Amniotic stem cell (primary cell): ENCODE data around the gene ALKBH7.

Experiments
- DNase-seq: peaks from one replicate; lab custom pipeline; 2025; lab: John Stamatoyannopoulos, UW

ALKBH7 gene

DNA sequence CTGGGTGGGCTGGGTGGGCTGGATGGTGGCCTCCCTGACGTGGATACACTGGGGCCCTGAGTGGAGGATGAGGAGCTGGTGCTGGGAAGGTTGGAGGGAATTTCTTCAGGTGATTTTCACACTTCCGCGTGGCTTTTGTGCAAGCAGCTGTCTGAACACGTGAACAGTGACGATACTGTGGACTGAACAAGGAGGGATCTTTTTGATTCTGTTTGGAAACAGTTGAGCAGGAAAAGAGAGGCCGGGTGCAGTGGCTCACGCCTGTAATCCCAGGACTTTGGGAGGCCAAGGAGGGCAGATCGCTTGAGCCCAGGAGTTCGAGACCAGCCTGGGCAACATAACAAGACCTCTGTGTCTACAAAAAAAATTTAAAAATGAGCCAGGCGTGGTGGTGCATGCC is 29.5 kb downstream of the ALKBH7 start:
- DNase-seq, result no peak

DNA sequence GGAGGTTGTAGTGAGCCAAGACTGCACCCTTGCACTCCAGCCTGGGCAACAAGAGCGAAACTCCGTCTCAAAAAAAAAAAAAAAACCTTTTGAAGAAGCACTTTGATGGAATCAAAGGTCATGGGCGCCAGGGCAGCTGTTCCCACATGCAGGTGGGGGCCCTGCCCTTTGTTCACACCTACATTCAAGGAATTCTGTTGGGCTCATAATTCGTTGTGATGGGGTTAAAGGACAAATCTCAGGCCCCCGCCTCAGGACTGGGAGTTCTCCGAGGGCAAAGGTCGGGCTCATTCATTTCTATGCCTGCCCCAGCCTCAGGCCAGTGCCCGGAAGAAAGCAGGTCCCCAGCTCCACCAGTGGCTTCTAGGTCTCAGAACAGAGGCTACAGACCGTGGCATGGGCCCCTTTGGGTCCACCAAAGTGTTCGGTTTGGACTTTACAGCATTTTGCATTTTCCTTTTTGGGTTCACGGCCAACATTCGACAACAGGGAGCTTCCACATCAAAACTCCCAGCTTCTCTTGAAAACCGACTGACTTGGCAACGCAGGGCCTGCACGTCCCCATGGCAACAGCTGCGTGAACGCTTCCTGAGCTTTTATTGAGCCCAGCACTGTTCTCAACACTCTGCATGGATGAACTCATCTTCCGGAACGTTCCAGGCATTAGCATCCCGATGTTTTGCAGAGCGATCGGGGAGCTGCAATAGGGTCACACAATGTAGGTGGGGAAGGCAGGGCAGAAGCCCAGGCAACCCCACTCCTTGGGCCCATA is 30.4 kb downstream of the ALKBH7 start:
- no peak for DNase-seq

DNA sequence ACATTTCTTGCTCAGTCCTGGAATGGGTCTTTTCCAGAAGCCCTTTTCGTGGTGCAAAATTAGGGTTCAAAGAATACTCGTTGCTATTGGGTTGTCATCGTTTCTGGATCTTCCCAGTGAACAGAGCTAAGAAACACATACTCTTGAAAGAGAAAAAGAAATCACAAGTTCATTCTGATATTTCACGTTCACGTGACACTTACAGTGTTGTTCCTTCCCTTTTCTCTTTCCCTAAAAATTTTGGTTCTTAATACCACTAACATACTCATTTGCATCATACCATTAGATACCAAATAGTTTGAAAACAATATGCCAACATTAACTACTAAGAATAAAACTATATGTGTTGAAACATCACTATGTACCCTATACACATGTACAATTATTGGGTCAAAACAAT is 33.8 kb downstream of the ALKBH7 start:
- no peak for DNase-seq

DNA sequence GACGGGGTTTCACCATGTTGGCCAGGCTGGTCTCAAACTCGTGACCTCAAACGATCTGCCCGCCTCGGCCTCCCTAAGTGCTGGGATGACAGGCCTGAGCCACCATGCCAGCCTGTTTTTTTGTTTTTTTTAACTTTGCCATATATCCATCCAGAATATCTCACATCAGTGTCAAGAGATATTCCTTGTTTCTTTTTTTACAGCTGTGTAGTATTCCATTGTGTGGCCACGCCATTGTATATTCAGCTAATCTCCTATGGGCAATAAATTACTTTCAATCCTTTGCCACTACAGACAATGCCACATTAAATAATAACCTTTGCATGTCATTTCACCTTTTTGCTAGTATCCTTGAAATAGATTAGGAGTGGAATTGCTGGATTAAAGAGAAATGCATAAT is 36.8 kb downstream of the ALKBH7 start:
- no peak for DNase-seq

DNA sequence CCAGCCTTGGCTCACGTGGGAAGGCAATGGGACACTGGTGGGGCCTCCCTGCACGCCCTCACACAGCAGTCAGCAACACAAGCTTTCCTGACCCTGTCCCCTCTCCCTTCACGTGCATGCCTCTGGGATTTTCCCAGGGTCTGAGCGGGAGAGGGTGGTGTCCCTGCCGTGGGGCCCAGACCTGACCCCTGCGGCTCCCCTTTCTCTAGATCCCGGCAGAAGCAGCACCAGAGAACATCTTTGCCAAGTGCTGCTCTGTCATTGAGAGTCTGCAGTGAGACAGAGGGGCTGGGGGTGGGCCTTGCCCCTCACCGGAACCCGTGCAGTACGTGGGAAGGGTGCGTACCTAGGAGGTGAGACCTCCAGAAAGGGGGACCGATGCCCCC is 39.5 kb downstream of the ALKBH7 start:
- no peak for DNase-seq

DNA sequence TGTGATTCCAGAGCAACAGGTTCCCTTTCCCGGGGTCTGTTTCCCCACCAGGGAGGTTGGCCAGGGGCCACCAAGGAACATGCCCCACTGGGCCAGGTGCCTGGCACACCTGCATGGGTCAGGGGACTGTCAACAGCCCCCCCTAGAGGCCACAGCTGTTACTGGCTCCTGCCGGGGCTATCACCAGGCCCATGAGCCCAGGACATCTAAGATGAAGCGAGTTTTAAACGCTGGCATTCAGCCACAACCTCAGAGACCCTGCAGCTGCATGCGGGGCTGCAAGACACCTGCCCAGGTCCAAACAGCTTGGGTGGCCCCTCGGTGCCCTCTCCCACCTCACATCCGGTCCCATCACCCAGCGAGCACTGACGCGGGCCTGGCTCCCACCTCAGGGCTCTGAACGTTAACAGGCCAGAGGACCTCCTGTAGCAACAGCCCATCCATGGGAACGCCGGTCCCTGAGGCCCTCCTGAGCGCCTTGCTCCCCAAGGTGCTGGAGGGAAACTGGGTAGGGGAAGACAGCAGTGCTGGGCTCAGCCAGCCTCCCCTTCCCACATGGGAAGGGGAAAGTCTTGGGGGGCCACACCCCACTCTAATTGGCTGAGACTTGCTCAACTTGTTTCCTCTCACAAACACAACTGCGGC is 40.0 kb downstream of the ALKBH7 start:
- no peak for DNase-seq

DNA sequence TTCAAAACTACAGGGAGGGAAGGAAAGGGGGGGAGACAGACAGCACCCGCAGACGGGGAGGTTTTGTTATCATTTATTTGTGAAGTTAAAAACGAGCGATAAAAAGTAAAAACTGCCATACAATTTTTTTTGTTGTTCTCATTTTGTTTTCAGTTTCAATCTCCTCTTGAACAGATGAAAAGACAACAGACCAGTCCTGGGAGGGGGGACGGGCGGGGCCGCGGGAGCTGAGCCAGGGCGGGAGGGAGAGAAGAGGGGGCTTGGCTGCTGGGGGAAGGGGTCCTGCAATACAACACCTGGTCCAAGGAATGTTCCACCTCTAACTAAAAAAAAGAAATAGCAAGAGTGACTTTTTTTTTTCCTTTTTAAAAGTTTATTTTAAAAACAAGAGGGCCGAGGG is 40.7 kb downstream of the ALKBH7 start:
- no peak for DNase-seq

DNA sequence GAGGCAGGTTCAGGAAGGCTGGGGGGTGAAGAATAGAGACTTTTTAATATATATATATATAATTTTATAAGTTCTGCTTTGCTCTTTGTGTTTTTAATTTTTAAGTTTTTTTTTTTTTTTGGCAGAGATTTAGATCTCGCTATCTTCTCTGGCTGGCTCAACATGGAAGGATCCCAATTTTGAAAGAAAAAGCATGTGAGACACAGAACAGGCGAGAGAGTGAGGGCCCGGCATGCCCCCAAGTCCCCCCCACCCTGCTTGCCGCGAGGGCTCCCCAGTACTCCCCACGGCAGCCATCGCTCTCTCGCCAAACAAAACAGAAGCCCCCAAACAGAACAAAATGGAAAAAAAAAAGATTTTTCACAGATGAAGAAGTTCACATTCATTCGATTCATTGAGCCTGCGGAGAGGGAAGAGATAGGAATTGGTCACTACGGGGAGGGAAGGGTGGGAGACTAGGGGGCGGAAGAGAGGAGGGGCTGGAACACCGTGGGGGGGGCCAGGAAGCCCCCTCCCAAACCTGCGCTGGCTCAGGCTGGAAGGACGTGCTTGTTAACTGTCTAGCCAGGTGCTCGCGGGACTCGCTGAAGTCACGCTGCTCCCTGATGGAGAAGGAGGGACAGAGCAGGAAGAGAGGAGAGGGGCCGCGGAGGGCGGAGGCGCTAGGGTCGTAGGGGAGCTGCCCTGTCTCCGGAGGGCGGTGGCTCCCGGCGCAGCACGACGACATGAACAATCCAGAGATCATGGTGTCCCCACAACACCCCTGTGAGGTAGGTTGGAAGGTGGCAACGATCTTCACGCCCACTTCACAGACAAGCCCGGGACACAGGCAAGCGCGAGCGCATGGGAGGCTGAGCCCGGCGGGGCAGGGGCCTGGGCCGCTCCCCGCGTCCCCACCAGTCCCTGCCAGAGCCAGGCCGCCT is 41.4 kb downstream of the ALKBH7 start:
- no peak for DNase-seq

DNA sequence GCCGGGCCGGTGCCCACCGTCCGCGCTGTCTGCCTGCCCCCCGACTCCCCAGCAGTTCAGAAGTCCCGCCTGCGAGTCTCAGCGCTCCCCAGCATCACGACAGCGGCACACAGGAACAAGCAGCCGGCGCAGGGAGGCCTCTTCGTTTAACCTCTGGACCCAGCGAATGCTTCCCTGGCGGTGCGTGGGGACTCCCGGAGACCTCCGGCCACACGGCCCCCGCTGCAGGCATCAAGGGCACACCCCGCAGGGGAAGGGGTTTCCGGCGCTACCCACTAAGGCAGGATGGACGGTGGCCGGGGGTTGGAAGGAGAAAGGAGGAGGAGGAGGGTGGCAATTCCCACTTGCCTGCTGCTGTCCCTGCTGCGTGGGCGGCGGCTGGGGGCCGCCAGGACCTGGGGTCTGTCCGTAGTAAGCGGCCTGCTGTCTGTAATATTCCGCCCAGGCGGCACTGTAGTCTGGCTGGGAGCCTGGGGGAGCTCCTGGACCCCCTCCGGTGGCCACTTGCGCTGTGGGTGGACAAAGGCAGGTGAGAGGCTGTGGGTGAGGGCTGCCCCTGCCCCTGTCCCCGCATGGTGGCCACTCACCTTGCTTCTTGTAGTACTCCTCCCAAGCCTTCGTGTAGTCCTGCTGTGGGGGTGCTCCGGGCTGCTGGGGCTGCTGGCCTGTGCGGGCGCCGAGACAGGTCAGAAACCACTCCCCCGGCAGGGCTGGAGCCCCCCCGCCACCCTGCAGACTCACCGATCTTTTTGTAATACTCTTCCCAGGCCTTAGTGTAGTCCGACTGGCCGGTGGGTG is 42.4 kb downstream of the ALKBH7 start:
- DNase-seq, result no peak

DNA sequence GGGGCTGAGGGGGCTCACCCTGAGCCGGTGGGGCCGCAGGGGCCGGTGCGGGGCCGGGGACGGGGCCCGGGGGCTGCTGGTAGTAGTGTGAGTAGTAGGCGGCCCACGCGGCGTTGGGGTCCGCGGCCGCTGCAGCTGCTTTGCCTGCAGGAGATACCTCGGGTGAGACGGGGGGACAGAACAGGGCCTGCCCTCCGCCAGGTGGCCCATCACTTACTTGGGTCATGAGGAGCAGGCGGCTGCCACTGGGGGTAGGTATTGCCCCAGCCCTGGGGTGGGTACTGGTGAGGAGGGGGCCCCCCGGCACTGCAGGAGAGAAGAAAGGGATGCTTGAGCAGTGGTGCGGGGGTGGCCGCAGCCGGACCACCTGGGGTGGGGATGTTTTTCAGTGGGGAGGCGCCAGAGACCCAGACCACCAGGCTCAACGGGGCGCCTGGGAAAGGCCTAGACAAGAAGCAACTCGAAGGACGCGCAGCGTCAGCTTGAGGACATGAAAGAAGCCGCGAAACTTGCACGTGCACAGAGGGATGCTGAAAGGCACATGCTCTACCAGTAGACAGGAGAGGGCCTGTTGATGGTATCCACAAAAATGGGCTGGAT is 43.1 kb downstream of the ALKBH7 start:
- no peak for DNase-seq

DNA sequence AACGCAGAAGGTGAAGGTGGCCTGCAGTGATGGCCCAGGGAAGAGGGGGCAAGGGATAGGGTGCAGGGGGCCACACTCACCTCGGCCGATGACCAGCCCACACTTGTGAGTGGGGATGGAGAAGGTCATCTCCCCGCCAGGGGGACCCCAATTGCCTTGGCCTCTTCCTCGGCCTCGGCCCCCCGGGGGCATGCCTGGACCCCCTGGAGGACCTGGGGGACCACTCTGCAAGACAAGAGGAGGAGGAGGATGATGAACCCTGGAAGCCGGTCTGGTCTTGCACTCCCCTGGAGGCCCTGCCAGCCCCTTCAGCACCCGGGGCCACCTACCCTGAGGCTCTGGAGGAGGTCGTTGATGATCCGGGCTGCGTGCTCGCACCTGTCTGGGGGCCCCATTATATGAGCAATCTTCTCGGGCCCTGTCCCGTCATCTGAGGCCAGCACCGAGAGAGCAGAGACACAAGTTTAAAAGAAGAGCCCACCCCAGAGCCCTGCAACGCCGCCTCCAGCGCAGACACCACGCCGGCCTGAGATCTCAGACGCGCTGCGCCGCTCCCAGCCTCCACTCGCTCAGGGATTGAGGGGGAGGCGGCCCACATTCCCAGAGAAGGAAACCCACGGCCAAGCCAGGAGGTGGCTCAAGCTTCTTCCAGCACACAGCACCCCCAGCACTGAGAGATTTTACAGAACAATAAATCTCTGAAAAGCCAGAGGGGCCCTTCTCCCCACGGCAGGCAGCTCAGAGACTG is 44.2 kb downstream of the ALKBH7 start:
- no peak for DNase-seq

DNA sequence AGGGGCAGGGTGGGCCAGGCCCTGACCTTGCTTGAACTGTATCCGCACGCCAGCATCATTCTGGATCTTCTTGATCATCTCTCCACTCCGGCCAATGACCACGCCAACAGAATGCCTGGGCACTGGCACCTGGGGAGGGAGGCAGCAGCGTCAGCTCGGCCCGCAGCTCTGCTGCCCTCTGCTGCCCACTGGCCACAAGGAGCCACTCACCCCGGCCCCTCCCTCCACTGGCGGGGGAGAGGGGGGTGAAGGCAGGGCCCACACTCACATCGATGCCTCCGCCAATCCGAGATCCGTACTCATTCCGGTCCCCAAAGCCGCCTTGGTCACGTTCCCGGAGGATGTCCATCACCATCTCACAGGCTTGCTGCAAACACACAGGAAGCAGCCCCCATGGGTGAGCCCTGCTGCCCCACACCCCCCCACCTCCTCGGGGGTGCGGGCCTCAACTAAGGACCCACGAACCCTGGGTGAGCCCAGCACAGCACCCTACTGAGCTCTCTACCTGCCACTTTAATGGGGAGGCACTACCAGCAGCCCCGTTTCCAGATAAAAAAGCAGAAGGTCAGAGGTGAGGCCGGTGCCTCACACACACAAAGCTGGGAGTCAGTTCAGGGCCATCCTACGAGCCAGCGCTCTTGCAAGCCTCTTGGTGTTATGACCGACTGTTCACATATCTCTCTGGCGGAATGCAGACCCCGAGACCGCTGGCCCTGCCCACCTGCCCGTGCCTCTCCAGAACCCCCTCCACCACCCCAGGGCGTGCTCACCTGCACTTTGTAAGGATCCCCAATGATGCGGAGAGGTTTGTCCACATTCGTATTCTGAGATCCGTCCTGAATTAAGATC is 45.3 kb downstream of the ALKBH7 start:
- DNase-seq, result no peak

DNA sequence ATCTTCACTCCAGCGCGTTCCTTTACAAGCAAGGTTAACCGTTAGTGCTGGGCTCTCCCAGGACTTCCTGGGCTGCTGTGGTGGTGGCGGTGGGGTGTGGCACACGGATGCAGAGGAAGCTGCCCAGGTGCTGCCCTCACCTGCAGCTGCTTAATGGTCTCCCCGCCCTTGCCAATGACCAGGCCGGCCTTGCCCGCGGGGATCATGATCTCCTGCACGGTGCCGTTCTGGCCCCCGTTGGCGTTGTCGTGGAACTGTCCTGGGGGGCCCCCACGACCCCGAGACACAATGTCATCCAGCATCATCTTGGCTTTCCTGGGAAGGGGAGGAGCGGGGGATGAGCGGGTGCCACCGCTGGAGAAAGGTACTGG is 46.0 kb downstream of the ALKBH7 start:
- no peak for DNase-seq

DNA sequence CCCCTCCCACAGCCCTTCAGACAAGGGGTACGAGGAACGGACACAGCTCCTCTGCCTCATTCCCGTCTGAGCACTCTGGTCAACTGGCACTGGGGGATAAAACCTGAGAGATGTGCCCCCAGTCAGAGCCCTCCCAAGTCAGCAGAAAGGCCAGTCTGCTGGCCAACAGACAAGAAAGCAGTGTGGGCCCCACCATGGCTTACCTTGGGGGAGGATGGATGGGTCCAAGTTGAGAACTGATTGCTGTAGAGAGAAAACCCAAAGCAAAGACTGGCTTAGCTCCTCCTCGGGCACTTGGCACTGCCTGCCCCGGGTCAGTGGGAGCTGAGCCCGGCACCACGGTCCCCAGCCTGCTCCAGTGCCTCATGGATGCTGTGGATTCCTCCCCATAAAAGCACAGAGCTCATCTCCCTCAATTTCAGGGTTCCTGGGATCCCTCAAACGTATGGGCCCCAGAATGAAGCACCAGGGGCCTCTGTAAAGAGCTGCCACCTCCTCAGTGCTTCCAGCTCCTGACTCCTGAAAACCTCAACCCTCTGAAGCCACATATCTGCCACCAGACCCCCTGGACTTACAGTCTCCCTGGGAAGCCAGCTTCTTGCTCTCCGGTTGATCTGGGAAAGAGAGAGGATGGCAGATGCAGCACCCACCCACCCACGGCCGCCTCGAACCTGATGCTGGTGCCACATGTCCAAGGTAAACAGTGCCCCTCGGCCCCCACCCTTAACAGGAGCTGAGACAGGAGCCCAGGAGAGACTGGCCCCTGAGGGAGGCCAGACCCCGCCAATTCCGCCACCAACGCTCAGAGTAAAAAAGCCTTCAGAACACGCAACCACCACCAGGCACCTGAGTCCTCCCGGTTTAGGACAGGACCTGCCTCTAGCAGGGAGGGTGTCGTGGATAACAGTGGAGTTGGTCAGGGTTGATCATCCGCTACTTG is 48.8 kb downstream of the ALKBH7 start:
- no peak for DNase-seq

DNA sequence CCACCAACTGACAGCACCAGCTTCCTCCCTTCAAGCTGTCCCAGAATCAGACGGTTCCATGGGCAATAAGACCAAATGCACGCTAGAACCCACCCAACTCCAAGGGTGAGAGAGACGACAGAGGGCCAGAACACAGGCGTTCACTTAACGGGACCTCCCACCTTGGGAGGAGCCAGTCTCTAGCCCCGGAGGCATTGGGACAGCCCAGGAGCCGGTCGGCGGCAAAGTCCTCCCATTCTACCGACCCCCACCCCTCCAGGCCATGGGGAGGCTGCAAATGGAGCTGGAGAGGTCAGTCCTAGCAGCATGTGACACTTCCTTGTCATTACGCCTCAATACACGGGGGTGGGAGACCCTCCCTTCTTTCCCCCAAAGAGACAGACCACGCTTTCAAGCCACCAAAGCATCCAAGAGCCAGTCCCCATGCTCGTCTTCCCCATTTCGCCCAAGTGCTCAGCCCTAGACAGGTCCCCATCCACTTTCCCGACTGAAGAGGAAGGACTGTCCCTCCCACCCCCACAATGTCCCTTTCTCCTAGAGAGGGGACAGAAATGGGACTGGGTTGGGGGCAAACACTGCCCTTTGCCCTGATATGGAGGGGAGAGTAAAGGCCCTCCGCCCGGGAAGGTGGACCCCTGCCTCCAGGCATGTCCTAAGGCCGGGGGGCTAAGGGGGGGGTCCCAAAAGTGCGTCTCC is 51.1 kb downstream of the ALKBH7 start:
- no peak for DNase-seq

DNA sequence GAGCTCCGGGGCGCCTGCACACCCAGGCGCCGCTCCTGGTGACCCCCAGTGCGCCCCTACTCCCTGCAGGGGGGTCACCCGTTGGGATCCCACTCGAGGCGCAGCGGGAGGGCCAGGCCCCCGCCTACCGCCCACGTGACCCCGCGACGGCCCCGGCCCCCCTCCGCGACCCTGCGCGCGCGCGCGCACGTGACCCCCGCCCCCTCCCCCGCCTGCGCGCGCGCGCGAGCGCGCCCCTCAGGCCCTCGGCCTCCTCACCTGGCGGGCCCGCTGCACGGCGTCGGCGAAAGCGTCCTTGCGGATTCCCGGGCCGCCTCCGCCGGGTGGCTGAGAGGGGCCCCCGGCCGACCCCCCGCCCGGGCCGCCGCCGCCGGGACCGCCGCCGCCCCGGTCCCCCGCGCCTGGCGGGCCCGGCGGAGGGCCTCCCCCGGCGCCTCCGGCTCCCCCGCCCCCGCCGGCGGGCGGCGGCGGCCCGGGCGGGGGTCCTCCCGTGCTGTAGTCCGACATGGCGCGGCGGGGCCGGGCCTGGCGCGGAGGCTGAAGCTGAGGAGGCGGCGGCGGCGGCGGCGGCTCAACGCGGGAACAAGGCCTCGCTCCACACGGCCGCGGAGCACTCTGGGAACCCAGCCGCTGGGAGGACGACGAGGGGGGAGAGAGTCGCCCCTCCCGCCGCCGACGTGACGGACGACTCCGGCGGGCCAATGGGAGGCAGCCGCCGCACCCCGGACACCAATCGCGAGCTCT is 51.8 kb downstream of the ALKBH7 start, which contains the start of gene KHSRP:
Gene KHSRP (minus strand): TSS at position 617 of the 744 bp plus-strand sequence. CDS start 110 bp downstream, at position 507.
- no peak for DNase-seq
